SK-N-MC (cell line): ENCODE data around the gene RPS4Y2.

Experiments
- DNase-seq: peaks from one replicate; pipeline ENCODE4 v3.0.0-alpha.2; 2011; ENCODE audit warnings: low read depth, low spot score
- H3K27ac ChIP-seq: fragments of 200-600 bp; sonication (generic); 2 replicates; pipeline ENCODE4 v1.5.1; 2016; ENCODE audit warnings: mixed run types
- H3K36me3 ChIP-seq: fragments of 200-600 bp; sonication (generic); 2 replicates; pipeline ENCODE4 v1.6.1; 2017; ENCODE audit warnings: antibody characterized with exemption, low read length, mixed read lengths; ENCODE audit not compliant: insufficient read depth
- H3K4me3 ChIP-seq: fragments of 200-600 bp; sonication (generic); 2 replicates; pipeline ENCODE4 v1.5.1; 2016
- H3K9ac ChIP-seq: fragments of 200-600 bp; sonication (generic); 2 replicates; pipeline ENCODE4 v1.8.0; 2017; ENCODE audit warnings: mixed run types, mixed read lengths; ENCODE audit not compliant: insufficient read length
- H3K9me3 ChIP-seq: fragments of 200-600 bp; sonication (generic); 2 replicates; pipeline ENCODE4 v1.6.1; 2017; ENCODE audit warnings: low read depth, mild to moderate bottlenecking, antibody characterized with exemption, low read length, moderate library complexity, mixed read lengths
- EZH2 ChIP-seq: fragments of 200-600 bp; sonication (generic); IDR thresholded peaks from one replicate; pipeline ENCODE4 v1.6.1; 2017; ENCODE audit warnings: antibody characterized with exemption
- FOXP2 ChIP-seq: optimal IDR thresholded peaks from 2 replicates; pipeline ENCODE3; 2011; ENCODE audit warnings: mild to moderate bottlenecking, moderate library complexity; ENCODE audit not compliant: insufficient read depth; ENCODE audit errors: extremely low read length, control extremely low read depth
- POLR2AphosphoS5 ChIP-seq: IDR thresholded peaks from 2 replicates; pipeline ENCODE4 v1.6.1; 2012; ENCODE audit warnings: mild to moderate bottlenecking, low read depth, low read length, borderline replicate concordance

Gene RPS4Y2

GRCh38 chrY:20755808-20756207 lies at the start of gene RPS4Y2:
RPS4Y2 (plus strand) TSS chrY:20756108; CDS start chrY:20756164, 56 bp downstream.
- H3K36me3 ChIP-seq = no peaks in the 10 kb centered on the region
- H3K27ac ChIP-seq = no peak within 1 kb of the TSS
- H3K9me3 ChIP-seq = no peaks in the 10 kb centered on the region
- no peak for DNase-seq
- no peak within 1 kb of the TSS for H3K4me3 ChIP-seq
- TF ChIP-seq EZH2 (no peak), POLR2AphosphoS5 (no peak), FOXP2 (no peak)
- H3K9ac ChIP-seq = no peak within 1 kb of the TSS

DNA sequence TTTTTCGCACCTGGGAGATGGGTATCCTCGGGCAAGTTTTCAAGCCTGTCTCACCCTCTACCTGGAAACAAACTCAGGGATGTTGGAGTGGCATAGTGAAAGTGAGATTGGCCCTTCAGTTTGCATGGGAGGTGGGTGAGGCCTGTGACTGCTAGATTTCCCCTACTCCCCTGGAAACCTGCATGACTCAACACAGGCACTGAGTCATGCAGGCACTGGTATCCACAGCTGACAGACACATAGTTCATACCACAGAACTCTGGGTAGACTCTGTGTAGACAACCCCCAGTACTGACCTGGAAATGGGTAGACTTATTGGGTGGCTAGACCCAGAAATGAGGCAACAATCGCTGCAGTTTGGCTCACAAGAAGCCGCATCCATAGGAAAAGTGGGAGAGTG lies 41.5 kb upstream of the RPS4Y2 start:
- Histone ChIP-seq H3K4me3 (no peak overlapping the region), H3K27ac (no peak overlapping the region), H3K9ac (no peak overlapping the region), H3K36me3 (no peaks in the 10 kb centered on the region), H3K9me3 (no peaks in the 10 kb centered on the region)
- DNase-seq = no peak
- TF ChIP-seq EZH2 (no peak), POLR2AphosphoS5 (no peak), FOXP2 (no peak)

- Histone ChIP-seq H3K9me3 (no peaks in the 10 kb centered on the region), H3K4me3 (no peak overlapping the region), H3K36me3 (no peaks in the 10 kb centered on the region), H3K9ac (no peak overlapping the region), H3K27ac (no peak overlapping the region)
- no peak for DNase-seq
- TF ChIP-seq EZH2 (no peak), FOXP2 (no peak), POLR2AphosphoS5 (no peak)
These were observed 29.6 kb upstream of the RPS4Y2 start for GRCh38 chrY:20726184-20726907.

GRCh38 chrY:20735200-20735599 lies 20.7 kb upstream of the RPS4Y2 start:
- no peaks in the 10 kb centered on the region for H3K36me3 ChIP-seq
- H3K9ac ChIP-seq = no peak overlapping the region
- TF ChIP-seq POLR2AphosphoS5 (no peak), EZH2 (no peak), FOXP2 (no peak)
- no peak overlapping the region for H3K27ac ChIP-seq
- no peak overlapping the region for H3K4me3 ChIP-seq
- H3K9me3 ChIP-seq = no peaks in the 10 kb centered on the region
- no peak for DNase-seq

DNA sequence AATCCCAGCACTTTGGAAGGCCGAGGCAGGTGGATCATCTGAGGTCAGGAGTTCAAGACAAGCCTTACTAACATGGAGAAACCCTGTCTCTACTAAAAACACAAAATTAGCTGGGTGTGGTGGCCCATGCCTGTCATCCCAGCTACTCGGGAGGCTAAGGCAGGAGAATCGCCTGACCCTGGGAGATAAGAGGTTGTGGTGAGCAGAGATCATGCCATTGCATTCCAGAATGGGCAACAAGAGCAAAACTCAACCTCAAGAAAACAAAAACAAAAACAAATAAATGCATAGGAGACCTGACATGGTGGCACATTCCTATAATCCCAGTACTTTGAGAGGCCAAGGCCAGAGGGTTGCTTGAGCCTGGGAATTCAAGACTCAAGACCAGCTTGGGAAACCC lies 16.1 kb upstream of the RPS4Y2 start:
- H3K4me3 ChIP-seq = no peak overlapping the region
- no peak overlapping the region for H3K9ac ChIP-seq
- no peaks in the 10 kb centered on the region for H3K36me3 ChIP-seq
- TF ChIP-seq EZH2 = no peak
- TF ChIP-seq FOXP2 = no peak
- no peak for TF ChIP-seq POLR2AphosphoS5
- H3K9me3 ChIP-seq = no peaks in the 10 kb centered on the region
- no peak for DNase-seq
- H3K27ac ChIP-seq = no peak overlapping the region

- H3K27ac ChIP-seq = no peak overlapping the region
- no peaks in the 10 kb centered on the region for H3K36me3 ChIP-seq
- TF ChIP-seq POLR2AphosphoS5 (no peak), EZH2 (no peak), FOXP2 (no peak)
- no peak overlapping the region for H3K4me3 ChIP-seq
- no peak overlapping the region for H3K9ac ChIP-seq
- no peaks in the 10 kb centered on the region for H3K9me3 ChIP-seq
- no peak for DNase-seq
These were observed 15.3 kb upstream of the RPS4Y2 start for GRCh38 chrY:20740609-20741008.

DNA sequence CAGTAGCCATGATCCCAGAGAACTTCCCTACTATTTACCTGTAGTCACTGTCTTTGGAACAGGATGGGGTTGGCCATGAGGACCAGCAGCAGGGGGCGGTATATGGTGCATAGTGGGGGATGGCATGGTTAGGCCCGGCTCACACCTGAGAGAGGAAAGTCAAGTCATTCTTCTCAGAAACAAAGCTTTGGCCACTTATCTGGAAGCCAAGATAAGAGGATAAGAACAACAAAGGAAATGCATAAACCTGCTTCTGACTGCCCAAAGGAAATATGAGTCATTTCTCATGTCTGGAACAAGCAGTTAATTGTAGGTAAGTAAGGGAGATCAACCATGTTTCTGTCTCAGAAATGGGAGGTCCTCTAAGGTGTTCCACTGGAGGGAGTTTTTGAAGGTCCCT lies 10.8 kb upstream of the RPS4Y2 start:
- no peak for DNase-seq
- Histone ChIP-seq H3K27ac (no peak overlapping the region), H3K9me3 (no peaks in the 10 kb centered on the region), H3K9ac (no peak overlapping the region), H3K36me3 (no peaks in the 10 kb centered on the region), H3K4me3 (no peak overlapping the region)
- TF ChIP-seq EZH2 (no peak), FOXP2 (no peak), POLR2AphosphoS5 (no peak)

- DNase-seq = no peak
- TF ChIP-seq POLR2AphosphoS5 (no peak), FOXP2 (no peak), EZH2 (no peak)
- no peak overlapping the region for H3K9ac ChIP-seq
- H3K9me3 ChIP-seq = no peaks in the 10 kb centered on the region
- H3K4me3 ChIP-seq = no peak overlapping the region
- H3K36me3 ChIP-seq = no peaks in the 10 kb centered on the region
- no peak overlapping the region for H3K27ac ChIP-seq
These were observed 9.0 kb upstream of the RPS4Y2 start for GRCh38 chrY:20746919-20747318.

DNA sequence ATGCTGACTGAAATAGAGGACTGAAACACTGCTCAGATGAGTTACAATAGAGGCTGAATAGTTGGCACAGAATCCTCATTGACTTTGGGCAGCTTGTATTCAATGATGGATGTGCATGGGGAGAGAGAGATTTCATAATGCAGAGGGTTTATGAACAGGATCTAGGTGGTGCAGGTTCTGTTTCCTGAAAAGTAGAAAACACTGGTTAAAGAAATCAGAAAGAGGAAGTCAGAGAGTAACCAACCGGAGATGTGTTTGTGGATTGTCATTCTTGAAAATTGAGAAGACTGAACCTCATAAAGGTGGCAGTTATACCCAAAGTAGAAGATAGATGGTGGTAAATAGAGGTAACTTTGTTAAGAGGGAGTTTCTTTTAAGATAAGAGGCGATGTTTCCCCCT lies 8.0 kb downstream of the RPS4Y2 start:
- DNase-seq = no peak
- Histone ChIP-seq H3K9me3 (no peaks in the 10 kb centered on the region), H3K4me3 (no peak overlapping the region), H3K36me3 (no peaks in the 10 kb centered on the region), H3K9ac (no peak overlapping the region), H3K27ac (no peak overlapping the region)
- TF ChIP-seq EZH2 (no peak), FOXP2 (no peak), POLR2AphosphoS5 (no peak)
